NCI-H1092 (cell line): ENCODE measurements around the gene LSR.

Experiments used
- DNase-seq: peaks from one replicate; lab custom pipeline; 2025; lab: John Stamatoyannopoulos, UW

The LSR gene, protein sequence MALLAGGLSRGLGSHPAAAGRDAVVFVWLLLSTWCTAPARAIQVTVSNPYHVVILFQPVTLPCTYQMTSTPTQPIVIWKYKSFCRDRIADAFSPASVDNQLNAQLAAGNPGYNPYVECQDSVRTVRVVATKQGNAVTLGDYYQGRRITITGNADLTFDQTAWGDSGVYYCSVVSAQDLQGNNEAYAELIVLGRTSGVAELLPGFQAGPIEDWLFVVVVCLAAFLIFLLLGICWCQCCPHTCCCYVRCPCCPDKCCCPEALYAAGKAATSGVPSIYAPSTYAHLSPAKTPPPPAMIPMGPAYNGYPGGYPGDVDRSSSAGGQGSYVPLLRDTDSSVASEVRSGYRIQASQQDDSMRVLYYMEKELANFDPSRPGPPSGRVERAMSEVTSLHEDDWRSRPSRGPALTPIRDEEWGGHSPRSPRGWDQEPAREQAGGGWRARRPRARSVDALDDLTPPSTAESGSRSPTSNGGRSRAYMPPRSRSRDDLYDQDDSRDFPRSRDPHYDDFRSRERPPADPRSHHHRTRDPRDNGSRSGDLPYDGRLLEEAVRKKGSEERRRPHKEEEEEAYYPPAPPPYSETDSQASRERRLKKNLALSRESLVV

DNA sequence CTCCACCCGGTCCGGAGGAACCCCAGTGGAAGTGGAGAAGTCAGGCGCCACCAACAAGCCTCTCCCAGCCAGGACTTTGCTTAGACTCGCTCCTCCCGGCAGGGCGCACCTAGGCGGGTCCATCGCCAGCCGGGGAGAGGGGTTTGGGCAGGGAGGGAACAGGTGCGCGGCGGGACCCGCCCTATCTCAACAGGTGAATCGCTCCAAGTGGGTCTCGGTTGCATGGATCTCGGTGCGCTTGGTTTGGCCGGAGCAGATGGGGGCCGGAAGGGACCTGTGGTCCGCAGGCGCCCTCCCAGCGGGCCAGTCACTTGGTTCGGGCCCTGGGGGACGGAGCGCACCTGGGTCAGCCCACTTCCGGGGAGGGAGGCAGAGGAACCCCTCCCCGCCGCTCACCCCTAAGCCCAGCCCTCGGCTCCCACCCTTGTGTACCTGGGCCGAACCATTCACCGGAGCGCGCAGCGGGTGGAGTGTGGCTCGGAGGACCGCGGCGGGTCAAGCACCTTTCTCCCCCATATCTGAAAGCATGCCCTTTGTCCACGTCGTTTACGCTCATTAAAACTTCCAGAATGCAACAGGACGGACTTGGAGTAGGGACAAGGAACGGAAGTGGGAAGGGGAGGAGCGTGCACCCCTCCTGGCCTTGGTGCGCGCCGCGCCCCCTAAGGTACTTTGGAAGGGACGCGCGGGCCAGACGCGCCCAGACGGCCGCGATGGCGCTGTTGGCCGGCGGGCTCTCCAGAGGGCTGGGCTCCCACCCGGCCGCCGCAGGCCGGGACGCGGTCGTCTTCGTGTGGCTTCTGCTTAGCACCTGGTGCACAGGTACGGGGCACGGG is at the start of gene LSR:
LSR (plus strand) TSS at position 693 of the 836 bp plus-strand sequence; CDS start at position 714, 21 bp downstream.
- DNase-seq, result no peak

DNA sequence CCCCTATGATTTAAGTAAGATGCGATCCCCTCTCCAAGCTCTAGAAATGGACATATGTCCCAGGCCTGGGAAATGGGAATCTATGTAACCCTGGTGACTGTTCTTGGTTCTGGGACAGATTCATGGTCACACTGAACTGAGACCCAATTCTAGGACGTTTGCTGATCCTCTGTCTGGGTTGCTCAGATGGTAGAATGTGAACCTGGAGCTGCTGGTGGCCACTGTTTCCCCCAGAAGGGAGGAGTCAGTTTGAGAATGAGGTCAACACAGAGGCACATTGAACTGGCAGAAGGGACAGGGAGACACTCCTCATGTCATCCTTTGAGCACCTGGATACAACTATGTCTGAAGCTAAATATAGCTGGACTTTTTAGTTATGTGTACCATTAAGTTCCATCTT is 49.3 kb upstream of the LSR start:
- no peak for DNase-seq

DNA sequence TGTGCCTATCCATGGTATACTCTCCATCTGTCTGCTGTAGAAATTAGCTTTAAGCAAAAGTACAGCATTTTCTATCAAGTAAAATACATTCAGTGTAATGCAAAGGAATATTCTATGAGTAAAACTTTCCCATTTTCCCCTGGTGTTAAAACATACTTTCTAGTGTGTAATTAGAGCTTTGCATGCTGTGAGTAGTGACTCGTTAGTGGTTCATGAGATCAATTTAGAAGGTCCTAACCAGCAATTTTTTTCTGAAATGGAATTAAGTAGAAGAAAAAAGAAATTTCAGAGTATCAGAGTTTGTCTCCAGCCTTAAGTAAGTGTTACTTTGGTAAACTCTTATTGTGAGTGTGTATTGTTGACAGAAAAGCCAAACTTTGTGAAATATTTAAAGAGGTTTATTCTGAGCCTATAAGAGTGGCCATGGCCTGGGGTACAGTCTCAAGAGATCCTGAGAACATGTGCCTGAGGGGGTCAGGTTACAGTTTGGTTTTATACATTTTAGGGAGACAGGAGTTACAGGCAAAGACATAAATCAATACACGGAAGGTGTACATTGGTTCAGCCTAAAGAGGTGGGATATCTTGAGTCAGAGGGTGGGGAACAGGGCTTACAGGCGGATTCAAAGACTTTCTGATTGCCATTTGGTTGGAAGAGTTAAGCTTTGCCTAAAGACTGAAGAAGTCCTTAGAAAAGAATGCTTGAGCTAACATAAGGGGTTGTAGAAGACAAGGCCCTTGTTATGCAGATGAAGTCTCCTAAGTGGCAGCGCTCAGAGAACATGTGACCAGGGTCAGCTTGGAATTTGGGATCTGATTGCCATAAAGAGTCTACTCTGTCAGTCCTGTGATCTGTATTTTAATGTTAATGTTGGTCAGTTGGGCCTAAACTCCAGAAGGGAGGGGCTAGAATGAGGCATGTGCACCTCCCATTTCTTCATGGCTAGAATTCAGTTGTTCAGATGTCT is 45.8 kb upstream of the LSR start:
- no peak for DNase-seq

DNA sequence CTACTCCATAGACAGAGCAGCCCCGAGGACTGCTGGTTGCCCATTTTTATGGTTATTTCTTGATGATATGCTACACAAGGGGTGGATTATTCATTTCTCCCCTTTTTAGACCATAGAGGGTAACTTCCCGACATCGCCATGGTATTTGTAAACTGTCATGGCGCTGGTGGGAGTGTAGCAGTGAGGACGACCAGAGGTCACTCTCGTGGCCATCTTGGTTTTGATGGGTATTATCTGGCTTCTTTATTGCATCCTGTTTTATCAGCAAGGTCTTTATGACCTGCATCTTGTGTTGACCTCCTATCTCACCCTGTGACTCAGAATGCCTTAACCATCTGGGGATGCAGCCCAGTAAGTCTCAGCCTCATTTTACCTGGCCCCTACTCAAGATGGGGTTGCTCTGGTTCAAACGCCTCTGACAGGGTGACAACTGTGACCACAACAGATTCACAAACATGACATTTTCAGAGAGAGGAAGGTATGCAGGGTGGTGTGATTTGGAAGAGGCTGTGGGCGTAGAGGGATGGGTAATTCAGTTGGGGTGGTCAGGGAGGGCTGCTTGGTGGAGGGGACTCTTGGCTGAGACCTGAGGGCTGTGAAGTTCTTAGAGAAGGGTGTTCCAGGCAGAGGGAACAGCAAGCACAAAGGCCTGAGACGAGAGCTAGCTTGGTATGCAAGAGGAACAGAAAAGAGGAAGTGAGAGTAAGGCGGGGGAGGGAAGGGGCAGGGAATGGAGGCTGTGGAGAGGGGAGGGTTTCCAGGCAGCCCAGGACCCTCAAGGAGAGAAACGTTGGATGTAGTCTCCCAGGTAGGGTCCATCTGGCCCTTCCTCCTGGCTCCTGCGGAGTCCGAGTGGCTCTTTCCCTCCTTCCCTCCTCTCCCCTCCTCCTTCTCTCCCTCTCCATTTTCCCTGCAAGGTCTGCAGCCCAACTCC is 43.7 kb upstream of the LSR start:
- DNase-seq, result no peak

DNA sequence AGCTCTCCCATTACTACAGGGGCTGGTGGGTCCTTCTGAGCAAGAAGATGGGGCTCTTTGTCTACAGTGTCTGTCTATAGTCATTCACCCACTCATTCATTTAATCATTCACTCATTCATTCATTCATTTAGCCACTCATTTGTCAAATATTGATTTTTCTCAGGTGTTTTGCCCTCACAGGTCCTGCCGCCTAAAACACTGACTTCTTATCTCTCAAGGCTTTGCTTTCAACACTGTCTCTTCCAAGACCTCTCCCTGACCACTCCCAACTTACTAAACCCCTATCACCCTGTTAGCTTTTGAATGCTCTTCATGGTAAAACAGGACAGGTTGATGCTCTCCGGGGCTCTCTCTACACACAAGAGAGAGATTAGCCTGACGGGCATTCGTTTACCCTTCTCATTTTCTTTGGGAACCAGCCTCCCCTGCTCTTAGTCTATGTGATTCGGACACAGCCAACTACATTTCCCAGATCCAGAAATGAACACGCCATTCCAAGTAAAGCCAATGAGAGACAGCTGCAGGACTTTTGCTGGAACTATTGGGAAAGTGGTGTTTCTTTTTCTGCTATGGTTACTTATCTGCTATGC is 43.0 kb upstream of the LSR start:
- DNase-seq, result no peak

DNA sequence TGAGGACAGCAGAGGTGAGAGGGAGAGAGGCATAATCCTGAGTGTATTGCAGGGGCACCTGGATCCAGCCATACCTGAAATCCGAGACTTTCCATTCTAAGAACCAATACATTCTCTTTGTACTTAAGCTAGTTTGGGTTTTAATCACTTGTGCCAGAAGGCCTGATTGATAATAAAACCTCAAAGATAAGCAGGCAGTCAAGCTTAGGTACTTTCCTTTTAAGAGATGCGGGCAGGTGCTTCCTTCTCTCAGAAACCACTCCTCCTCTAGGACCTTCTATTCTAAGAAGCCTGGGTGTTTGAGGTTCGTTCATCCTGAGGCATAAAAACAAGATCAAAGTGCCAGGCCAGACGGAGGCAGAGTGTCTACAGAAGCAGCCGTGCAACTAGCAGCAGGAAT is 42.4 kb upstream of the LSR start:
- no peak for DNase-seq

DNA sequence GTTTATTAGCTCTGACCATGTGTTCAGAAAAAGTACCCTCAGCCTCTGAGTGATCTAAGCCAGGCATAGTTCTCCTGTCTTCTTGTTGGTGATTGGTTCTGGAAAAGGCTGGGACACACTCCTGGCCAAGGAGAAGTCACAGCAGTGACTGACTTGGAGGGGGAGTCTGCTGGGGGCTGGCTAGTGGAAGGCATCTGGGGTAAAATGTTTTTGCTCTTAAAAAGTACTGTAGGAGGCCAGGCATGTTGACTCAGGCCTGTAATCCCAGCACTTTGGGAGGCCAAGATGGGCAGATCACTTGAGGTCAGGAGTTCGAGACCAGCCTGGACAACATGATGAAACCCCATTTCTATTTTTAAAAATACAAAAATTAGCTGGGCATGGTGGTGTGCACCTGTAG is 41.9 kb upstream of the LSR start:
- no peak for DNase-seq

DNA sequence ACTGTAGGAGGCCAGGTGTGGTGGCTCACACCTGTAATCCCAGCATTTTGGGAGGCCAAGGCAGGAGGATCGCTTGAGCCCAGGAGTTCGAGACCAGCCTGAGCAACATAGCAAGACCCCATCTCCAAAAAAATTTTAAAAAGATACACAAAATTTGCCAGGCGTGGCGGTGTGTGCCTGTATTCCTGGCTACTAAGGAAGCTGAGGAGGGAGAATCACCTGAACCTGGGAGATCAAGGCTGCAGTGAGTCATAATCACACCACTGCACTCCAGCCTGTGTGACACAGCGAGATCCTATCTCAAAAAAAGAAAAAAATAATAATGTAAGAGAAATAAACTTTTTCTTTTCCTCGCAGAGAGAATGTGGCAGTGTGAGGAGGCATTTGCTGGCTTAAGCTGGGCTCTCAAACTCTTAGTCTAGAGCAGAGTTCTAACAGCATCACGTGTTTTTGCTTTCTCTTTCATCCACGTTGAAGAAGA is 41.4 kb upstream of the LSR start:
- DNase-seq, result no peak

DNA sequence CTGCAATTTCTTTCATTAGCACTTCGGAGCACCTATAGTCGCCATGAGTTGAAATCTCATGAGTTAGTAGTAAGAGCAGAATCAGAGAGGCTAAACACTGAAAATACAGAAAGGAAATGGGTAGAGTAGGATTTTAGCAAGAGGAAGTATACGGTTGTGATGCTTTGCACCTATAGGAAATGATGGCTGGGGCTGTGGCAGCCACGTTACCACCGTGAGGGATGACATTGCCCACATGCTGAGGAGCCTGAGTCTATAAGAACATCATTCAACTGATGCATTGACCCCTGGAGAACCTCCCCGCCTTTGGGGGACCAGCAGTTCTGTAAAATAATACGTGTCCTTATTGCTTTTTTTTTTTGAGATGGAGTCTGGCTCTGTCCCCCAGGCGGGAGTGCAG is 40.7 kb upstream of the LSR start:
- no peak for DNase-seq

DNA sequence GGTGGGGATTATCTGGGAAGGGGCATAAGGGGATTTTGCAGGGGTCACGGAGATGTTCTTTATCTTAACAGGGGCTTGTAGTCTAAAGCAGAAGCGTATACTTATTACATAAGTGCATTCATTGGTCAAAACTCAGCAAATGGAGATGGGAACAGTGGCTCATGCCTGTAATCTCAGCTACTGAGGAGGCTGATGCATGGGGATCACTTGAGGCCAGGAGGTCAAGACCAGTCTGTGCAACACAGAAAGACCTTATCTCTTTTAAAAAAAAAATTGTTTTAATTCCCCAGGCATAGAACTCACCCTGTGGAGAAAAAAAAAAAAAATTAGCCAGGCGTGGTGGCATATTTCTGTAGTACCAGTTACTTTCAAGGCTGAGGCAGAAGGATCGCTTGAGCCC is 39.2 kb upstream of the LSR start:
- no peak for DNase-seq

DNA sequence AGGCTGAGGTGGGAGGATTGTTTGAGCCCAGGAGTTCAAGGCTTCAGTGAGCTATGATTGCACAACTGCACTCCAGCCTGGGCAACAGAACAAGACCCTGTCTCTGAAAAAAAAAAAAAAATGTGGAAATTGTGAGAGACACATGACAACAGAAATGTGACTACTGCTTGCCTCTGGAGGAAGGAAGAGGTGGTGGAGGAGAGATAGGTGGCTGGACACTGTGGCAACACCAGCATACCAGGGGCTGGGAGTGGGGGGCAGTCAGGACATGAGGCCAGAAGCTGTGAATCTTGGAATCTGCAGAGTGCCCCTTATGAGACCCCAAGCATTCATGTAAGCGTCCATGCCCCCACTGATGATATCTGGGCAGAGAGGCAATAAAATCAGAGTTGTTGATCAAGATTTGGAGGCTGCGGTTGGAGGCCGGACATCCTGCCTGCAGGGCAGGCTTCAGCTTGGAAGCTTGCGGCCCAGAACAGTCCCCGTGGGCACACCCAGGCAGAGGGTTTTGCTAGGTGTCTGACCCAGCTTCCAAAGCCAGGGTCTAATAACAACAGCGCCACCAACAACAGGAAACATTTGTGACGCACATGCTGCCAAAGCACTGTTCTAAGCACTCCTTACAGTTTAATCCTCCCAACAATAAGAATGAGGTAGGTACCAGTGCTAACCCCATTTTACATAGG is 37.1 kb upstream of the LSR start:
- no peak for DNase-seq

DNA sequence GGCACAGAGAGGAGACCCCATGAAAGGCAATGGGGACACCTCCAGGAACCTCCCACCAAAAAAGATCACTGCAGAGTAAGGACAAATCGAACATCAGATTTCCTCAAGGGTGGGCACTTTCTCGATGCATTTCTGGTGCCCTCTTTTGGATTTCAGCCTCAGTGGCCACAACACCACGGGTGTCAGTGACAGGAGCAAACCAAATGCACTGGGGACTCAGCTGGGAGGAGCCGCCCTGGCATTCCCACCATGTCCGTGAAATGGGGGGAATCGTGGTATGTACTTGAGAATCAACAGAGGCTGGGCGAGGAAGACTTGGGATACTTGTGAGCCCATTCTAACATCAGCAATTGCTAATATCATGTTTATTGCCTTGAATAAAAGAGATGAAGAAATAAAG is 36.6 kb upstream of the LSR start:
- no peak for DNase-seq

DNA sequence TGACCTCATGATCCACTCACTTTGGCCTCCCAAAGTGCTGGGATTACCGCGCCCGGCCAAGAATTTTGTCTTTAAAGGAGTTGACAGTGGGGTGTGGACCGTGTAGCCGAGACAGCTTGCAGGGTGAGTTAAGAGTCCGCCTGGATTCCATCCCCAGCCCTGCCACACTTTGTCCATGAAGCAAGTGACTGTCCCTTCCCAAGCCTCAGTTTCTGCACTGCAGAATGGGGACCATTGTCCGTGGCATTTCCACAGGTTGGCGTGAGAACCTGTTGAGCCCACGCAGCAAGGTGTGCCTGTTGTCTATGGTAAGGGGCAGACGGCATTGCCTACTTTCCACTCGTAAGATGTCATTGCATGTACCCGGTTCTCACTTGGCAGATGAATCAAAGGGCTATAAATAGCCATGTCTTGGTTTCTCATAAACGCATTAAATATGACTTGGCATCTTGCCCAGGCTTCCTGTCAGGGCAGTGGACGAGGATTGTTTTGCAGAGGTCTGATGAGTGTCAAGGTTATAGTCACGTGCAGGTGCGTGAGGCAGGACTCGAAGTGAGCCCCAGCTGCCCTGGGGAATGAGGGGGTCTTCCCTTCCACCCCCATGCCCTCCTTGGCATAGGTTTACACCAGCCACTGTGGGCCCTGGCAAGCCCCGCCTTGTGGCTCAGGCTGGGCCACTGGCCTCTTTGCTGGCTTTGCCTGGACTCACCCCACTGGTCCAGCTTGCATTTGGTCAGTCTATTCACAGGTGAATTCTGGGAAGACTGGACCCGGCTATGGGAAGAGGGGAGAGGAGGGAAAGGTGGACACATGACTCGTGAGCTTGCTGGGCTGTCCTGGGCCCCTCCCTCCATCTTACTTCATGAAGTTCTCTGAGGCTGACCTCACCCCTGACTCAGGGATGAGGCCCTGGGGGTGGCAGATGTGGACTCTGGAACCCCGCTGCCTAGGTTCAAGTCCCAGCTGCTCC is 34.9 kb upstream of the LSR start:
- peak; percentile 58 for DNase-seq

DNA sequence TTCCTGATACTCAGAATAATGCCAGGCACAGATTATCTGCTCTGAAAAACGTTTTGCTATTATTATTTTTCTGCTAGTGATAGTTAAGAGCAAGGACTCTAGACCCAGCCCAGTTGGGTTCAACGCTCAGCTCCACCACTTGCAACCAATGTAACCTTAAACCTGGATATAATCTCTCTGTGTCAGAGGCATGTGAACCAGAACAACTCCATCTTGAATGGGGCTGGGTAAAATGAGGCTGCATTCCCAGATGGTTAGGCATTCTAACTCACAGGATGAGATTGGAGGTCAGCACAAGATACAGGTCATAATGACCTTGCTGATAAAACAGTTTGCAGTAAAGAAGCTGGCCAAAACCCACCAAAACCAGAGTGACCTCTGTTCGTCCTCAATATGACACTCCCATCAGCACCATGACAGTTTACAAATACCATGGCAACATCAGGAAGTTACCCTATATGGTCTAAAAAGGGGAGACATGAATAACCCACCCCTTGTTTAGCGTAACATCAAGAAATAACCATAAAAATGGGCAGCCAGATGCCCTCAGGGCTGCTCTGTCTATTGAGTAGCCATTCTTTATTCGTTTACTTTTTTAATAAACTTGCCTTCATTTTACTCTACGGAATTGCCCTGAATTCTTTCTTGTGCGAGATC is 33.9 kb upstream of the LSR start:
- DNase-seq, result no peak

DNA sequence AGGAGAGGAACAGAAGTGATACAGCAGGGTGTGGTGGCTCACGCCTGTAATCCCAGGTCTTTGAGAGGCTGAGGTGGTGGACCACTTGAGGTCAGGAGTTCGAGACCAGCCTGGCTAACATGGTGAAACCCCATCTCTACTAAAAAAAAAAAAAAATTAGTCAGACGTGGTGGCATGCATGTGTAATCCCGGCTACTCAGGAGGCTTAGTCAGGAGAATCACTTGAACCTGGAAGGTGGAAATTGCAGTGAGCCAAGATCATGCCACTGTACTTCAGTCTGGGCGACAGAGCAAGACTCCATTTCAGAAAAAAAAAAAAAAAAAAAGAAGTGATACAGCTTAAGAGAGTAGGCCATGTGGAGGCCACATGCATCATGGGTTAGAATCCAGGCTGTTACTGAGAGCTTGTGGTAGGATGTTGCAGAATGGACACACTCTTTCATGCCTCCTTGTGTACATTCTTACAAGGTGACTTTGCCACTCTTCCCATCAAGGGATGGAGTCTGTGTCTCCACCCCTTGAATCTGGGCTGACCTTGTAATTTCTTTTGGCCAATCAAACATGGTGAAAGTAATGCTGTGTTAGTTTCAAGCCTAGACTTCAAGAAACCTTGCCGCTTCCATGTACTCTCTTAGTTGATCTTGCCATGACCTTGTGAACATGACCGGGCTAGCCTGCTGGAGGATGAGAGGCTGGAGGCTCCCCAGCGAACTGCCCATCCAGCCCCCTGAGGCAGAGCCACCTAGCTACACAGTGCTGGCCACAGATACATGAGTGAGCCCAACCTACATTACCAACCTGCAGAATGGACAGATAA is 32.6 kb upstream of the LSR start:
- no peak for DNase-seq

DNA sequence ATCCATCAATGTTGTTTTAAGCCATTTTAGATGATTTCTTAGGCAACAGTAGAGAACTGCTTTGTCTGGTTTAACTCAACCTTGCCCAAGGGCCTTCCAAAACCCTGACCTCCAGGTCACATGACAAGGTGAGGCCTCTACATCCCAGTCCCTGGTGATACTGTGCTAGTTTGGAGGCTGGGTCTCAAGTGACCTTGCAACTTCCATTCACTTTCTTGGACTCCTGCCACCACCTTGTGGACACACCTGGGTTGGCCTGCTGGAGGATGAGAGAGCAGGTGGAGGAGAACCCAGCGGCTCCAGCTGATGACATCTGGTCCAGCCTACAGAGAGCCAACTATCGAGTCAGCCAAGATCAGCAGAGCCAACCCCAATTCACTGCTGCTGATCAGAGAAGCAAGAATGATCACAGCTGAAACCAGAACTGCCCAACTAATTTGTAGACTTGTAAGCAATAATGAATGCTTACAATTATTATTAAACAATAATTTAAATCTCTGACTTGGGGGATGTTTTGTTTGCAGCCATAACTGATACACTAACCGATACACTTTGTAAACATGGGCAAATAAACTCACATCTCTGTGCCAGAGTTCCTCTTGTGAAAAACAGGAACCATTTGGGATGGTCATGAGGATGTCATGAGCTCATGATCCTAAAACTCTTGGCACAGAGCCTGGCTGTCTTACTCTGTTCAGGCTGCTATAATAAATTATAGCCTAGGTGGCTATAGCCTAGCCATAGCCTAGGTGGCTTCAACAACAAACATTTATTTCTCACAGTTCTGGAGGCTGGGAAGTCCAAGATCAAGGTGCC is 31.8 kb upstream of the LSR start:
- no peak for DNase-seq
